Endothelial cell of umbilical vein (primary cell): Measurements from ENCODE around the gene NR6A1. TPM values are rescaled to one million over a fixed set of nuclear protein-coding genes. Genes with fewer than 3 reads are reported as not detected.
A peak's percentile ranks its signal among the peaks of the same experiment; 100 is the strongest.

ENCODE experiments used
- BruUV-seq: library from RNA; stranded (reverse); fragments of 400-500 nt; replicated peaks from 2 replicates; lab custom pipeline; 2021; lab: Mats Ljungman, UMichigan
- CTCF ChIA-PET: fragments of 300-600, 350-600 bp; sonication (Branson Sonifier 250); formaldehyde crosslinking; loops from one replicate; lab custom pipeline; 2021; ENCODE audit warnings: antibody characterized with exemption, inconsistent platforms; lab: Charles Lee
- POLR2A ChIA-PET: fragments of 300-600, 350-600 bp; sonication (Branson Sonifier 250); formaldehyde crosslinking; loops from one replicate; lab custom pipeline; 2021; ENCODE audit warnings: antibody characterized with exemption, inconsistent platforms; lab: Charles Lee
- DNase-seq: peaks from one replicate; pipeline ENCODE4 v3.0.0-alpha.2; 2011; ENCODE audit warnings: low read depth, low spot score
- FAIRE-seq: peaks from 2 replicates; lab custom pipeline; 2011; peaks lifted over from hg19 to GRCh38; lab: Jason Lieb, UNC
- H2AFZ ChIP-seq: 2 replicates; pipeline ENCODE4 v1.6.0; 2012; ENCODE audit warnings: low read depth, low read length, control low read depth, inconsistent platforms
- H3K27ac ChIP-seq: 2 replicates; pipeline ENCODE4 v1.5.1; 2011; ENCODE audit warnings: low read depth, mild to moderate bottlenecking, control low read depth, low read length, moderate library complexity; ENCODE audit not compliant: insufficient read depth
- H3K27me3 ChIP-seq, 2 experiments: 2 replicates each; pipeline versions ENCODE4 v1.6.0 to v1.6.1; 2011; ENCODE audit warnings: low read length in 2 of 2, mixed read lengths in 1 of 2; ENCODE audit not compliant: control insufficient read depth in 2 of 2, insufficient read depth in 2 of 2
- H3K36me3 ChIP-seq, 2 experiments: 2 replicates in 1 of 2; 3 replicates in 1 of 2; pipeline ENCODE4 v1.5.1; 2011; ENCODE audit warnings: low read length in 2 of 2, mild to moderate bottlenecking in 1 of 2, moderate library complexity in 1 of 2; ENCODE audit not compliant: control insufficient read depth in 2 of 2, insufficient read depth in 2 of 2; ENCODE audit errors: extremely low read depth in 1 of 2
- H3K4me1 ChIP-seq: 3 replicates; pipeline ENCODE4 v1.5.1; 2011; ENCODE audit warnings: mild to moderate bottlenecking, low read length; ENCODE audit not compliant: control insufficient read depth, insufficient read depth; ENCODE audit errors: extremely low read depth
- H3K4me2 ChIP-seq: 2 replicates; pipeline ENCODE4 v1.6.1; 2011; ENCODE audit warnings: low read length, control low read depth, mixed read lengths; ENCODE audit not compliant: insufficient read depth
- H3K4me3 ChIP-seq, 3 experiments: fragments of 200-600 bp in 1 of 3; sonication (generic), shearing (Covaris generic) in 1 of 3; replicated peaks in 1 of 3; 2 replicates each; pipeline ENCODE4 v1.5.1; 2011 to 2016; ENCODE audit warnings: control low read depth in 3 of 3, low read length in 3 of 3, mild to moderate bottlenecking in 2 of 3, inconsistent platforms in 1 of 3, low read depth in 1 of 3, moderate library complexity in 1 of 3; ENCODE audit not compliant: insufficient read depth in 1 of 3
- H3K79me2 ChIP-seq: 2 replicates; pipeline ENCODE4 v1.6.0; 2012; ENCODE audit warnings: low read length, inconsistent platforms; ENCODE audit not compliant: control insufficient read depth, insufficient read depth
- H3K9ac ChIP-seq: replicated peaks from 2 replicates; pipeline ENCODE3; 2011; ENCODE audit warnings: low read length, control low read depth; ENCODE audit not compliant: insufficient read depth; ENCODE audit errors: extremely low read depth
- H3K9me1 ChIP-seq: replicated peaks from 3 replicates; pipeline ENCODE4 v1.6.0; 2011; ENCODE audit warnings: mild to moderate bottlenecking, low read length; ENCODE audit not compliant: control insufficient read depth, insufficient read depth; ENCODE audit errors: extremely low read depth
- H3K9me3 ChIP-seq: replicated peaks from 2 replicates; pipeline ENCODE4 v1.5.1; 2012; ENCODE audit warnings: low read length, inconsistent platforms; ENCODE audit not compliant: control insufficient read depth, insufficient read depth
- H4K20me1 ChIP-seq: replicated peaks from 2 replicates; pipeline ENCODE3; 2011; ENCODE audit warnings: mild to moderate bottlenecking, low read length; ENCODE audit not compliant: control insufficient read depth, insufficient read depth; ENCODE audit errors: extremely low read depth
- CTCF ChIP-seq, 2 donors: IDR thresholded peaks; 1 replicate in 1 of 2; 2 replicates in 1 of 2; pipeline ENCODE4 v1.5.1; 2011; ENCODE audit warnings: low read length in 2 of 2, mild to moderate bottlenecking in 2 of 2, moderate library complexity in 2 of 2, control low read depth in 1 of 2, inconsistent platforms in 1 of 2, low read depth in 1 of 2; ENCODE audit not compliant: insufficient read depth in 1 of 2; ENCODE audit errors: extremely low read depth in 1 of 2
- EZH2 ChIP-seq: IDR thresholded peaks from 2 replicates; pipeline ENCODE4 v1.6.1; 2012; ENCODE audit warnings: borderline replicate concordance, low read depth, mild to moderate bottlenecking, moderate library complexity, low read length, inconsistent platforms; ENCODE audit not compliant: severe bottlenecking
- FOS ChIP-seq: IDR thresholded peaks from 2 replicates; pipeline ENCODE4 v1.6.1; 2011; ENCODE audit warnings: mild to moderate bottlenecking, low read length, moderate library complexity, borderline replicate concordance; ENCODE audit not compliant: insufficient read depth
- GATA2 ChIP-seq: IDR thresholded peaks from 2 replicates; pipeline ENCODE4 v1.7.0; 2011; ENCODE audit warnings: low read depth, mild to moderate bottlenecking, moderate library complexity, mixed read lengths, low read length; ENCODE audit not compliant: insufficient read length, insufficient read depth
- JUN ChIP-seq: IDR thresholded peaks from 2 replicates; pipeline ENCODE4 v1.6.1; 2011; ENCODE audit warnings: borderline replicate concordance, low read depth; ENCODE audit not compliant: insufficient read length, insufficient read depth
- MAX ChIP-seq: IDR thresholded peaks from 2 replicates; pipeline ENCODE4 v1.6.1; 2011; ENCODE audit not compliant: insufficient read depth, insufficient read length
- MYC ChIP-seq: IDR thresholded peaks from one replicate; pipeline ENCODE4 v1.6.1; 2011; ENCODE audit warnings: mild to moderate bottlenecking, low read depth, low read length
- POLR2A ChIP-seq: IDR thresholded peaks from 2 replicates; pipeline ENCODE4 v1.6.1; 2012; ENCODE audit warnings: low read depth, mild to moderate bottlenecking, control low read depth, low read length
- POLR2AphosphoS5 ChIP-seq: IDR thresholded peaks from 2 replicates; pipeline ENCODE4 v1.6.1; 2012; ENCODE audit warnings: low read depth, mild to moderate bottlenecking, control low read depth, low read length, moderate library complexity; ENCODE audit not compliant: insufficient read depth
- dilution Hi-C: fragments of 300-500 bp; cut with MboI; formaldehyde crosslinking; loops from one replicate; pipeline ENCODE4 v1.15.0; 2019; ENCODE audit warnings: low sequenced_read_pairs; ENCODE audit not compliant: extremely low pct_ligation_motif_present
- intact Hi-C: fragments of 100-400 bp; cut with micrococcal nuclease; formaldehyde crosslinking; loops from one replicate; pipeline ENCODE4 v1.10.0; 2022
- polyA plus RNA-seq, 4 experiments: library from polyadenylated mRNA; depleted of rRNA in 3 of 4; stranded (reverse) in 3 of 4; unstranded in 1 of 4; fragments of >200 nt; gene quantifications; 2 replicates each; pipeline versions ENCODE4 v1.2.1 to v1.2.3, GENCODE V29; 2011 to 2012; ENCODE audit warnings: missing spikeins in 1 of 4
- total RNA-seq: library from RNA; stranded (reverse); gene quantifications from 2 replicates; pipeline ENCODE4 v1.2.3, GENCODE V29; 2021

NR6A1 gene
- total and polyA plus RNA-seq, 2 donors (not counting 3 experiments of a cell fraction or from before 2014, with no cell fraction given) = 0.17 to 1.2 TPM

GRCh38 chr9:124569942-124570341 lies 201.2 kb downstream of the NR6A1 start:
- POLR2A ChIA-PET = interaction anchor here (0.6 kb wide), 1 partner anchor 182 kb away, joined by 9 read pairs; no protein-coding TSS in a partner anchor
- Histone ChIP-seq H3K27ac (no peak overlapping the region), H3K27me3 (peaks cover 3 to 5% of the 10 kb centered on the region in 2 experiments), H3K36me3 (no peaks in the 10 kb centered on the region), H3K4me1 (no peaks in the 10 kb centered on the region), H3K4me2 (no peak overlapping the region), H3K9ac (no peak overlapping the region), H2AFZ (no peak overlapping the region), H3K79me2 (no peaks in the 10 kb centered on the region), H3K9me1 (no peaks in the 10 kb centered on the region), H3K4me3 (no peak overlapping the region), H3K9me3 (no peaks in the 10 kb centered on the region), H4K20me1 (no peaks in the 10 kb centered on the region)
- no TSS peak for BruUV-seq
- TF ChIP-seq JUN = no peak
- no peak for TF ChIP-seq POLR2A
- no peak for TF ChIP-seq EZH2
- no peak for TF ChIP-seq GATA2
- TF ChIP-seq FOS = no peak
- TF ChIP-seq POLR2AphosphoS5 = no peak
- no peak for TF ChIP-seq MYC
- no peak for TF ChIP-seq CTCF (IDR thresholded peaks at IDR 0.05; ENCODE audit: extremely low read depth in 1 of 2, insufficient read depth in 1 of 2, low read depth in 1 of 2, low read length in 2 of 2)
- no peak for TF ChIP-seq MAX
- dilution Hi-C loops = no loop called here
- DNase-seq (no peak), FAIRE-seq (peak; percentile 33)
- intact Hi-C loops = no loop called here
- CTCF ChIA-PET = interaction anchor here (2.2 kb wide), 1 partner anchor 47 kb away, joined by 8 read pairs; no protein-coding TSS in a partner anchor
